ENCODE measurements around the gene RNF7. TPM values are rescaled to one million over a fixed set of nuclear protein-coding genes. Genes with fewer than 3 reads are reported as not detected.
"Not testable (repeated sequence)": the region's sequence is repeated elsewhere in the genome, so short reads cannot be mapped to it uniquely, and the experiment has no call there.

Gene RNF7
- total RNA-seq, 1 donor, result 68.8 TPM

DNA sequence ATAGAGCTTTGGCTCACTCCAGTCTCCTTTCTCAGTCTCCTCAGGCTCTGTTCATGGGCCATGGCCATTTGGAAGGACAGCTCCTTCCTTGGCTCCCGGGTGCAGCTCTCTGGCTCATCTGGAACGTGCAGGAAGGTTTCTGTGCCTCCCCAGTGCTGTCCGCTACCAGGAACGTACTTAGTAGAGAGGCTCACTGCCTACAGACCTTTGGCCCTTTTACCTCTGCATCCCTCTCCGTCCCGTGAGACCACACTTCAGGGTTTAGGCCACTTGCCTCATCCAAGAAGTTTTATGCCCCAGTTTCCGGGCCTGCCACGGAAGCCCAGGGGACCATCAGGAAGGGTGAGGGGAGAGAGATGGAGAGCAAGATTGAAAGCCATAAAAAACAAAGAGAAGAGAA, 46.0 kb downstream of the RNF7 start:
- no peaks in the 10 kb centered on the region for H3K27me3 ChIP-seq (ENCODE audit: insufficient read depth, low read length)
- H3K4me1 ChIP-seq (ENCODE audit: insufficient read depth, low read length), result no peaks in the 10 kb centered on the region
- H3K9me3 ChIP-seq (ENCODE audit: low read depth, low read length), result no peaks in the 10 kb centered on the region
- no peak overlapping the region for H3K4me3 ChIP-seq (ENCODE audit: low read length)

- H3K4me1 ChIP-seq (ENCODE audit: insufficient read depth, low read length), result no peaks in the 10 kb centered on the region
- no peaks in the 10 kb centered on the region for H3K27me3 ChIP-seq (ENCODE audit: insufficient read depth, low read length)
- H3K4me3 ChIP-seq (ENCODE audit: low read length), result no peak overlapping the region
- H3K9me3 ChIP-seq (ENCODE audit: low read depth, low read length), result no peaks in the 10 kb centered on the region
Measured at GRCh38 chr3:141784531-141784930, 46.4 kb downstream of the RNF7 start.

DNA sequence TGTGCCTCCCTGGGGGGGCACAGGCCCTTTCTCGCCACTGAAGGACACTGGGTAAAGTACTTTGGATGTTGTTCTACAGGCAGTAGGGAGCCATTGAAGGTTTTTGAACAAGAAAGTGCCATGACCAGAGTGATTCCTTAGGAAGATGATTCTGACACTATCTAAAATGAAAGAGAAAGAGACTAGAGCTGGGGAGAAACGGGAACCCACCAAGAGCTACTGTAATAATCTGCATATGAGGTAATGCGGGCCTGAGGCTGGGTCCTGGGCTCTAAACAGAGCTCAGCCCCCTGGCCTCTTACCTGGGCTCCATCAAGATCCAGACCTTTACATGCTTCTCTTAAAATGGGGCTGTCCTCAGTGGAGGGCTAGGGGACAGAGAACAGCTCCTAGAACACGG, 50.1 kb downstream of the RNF7 start:
- Histone ChIP-seq H3K4me1 (ENCODE audit: insufficient read depth, low read length) (no peaks in the 10 kb centered on the region), H3K9me3 (ENCODE audit: low read depth, low read length) (no peaks in the 10 kb centered on the region), H3K27me3 (ENCODE audit: insufficient read depth, low read length) (no peaks in the 10 kb centered on the region), H3K4me3 (ENCODE audit: low read length) (no peak overlapping the region)

GRCh38 chr3:141788750-141789149, 50.7 kb downstream of the RNF7 start:
- not testable (repeated sequence) for H3K9me3 ChIP-seq (ENCODE audit: low read depth, low read length); H3K4me1 ChIP-seq (ENCODE audit: insufficient read depth, low read length); H3K4me3 ChIP-seq (ENCODE audit: low read length); H3K27me3 ChIP-seq (ENCODE audit: insufficient read depth, low read length)

DNA sequence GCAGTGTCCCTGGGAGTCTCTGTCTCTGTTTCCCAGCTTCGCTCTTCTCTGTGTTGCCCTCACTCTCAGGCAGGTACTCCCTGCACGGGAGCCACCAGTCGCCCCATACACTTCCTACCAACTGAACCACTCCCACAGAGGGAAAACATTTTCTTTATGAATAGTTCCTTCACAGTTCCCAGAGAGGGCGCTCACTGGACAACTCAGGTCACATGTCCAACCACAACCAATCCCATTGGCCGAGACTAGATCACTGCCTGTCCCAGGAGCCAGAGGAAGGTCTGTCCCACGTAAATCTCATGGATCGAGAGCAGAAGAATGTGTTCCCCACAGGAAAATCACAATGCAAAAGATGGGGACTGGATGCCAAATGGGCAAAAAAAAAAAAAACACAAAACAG, 51.2 kb downstream of the RNF7 start:
- H3K9me3 ChIP-seq (ENCODE audit: low read depth, low read length), result no peaks in the 10 kb centered on the region
- H3K4me1 ChIP-seq (ENCODE audit: insufficient read depth, low read length), result peaks cover 3% of the 10 kb centered on the region
- H3K4me3 ChIP-seq (ENCODE audit: low read length), result no peak overlapping the region
- H3K27me3 ChIP-seq (ENCODE audit: insufficient read depth, low read length), result no peaks in the 10 kb centered on the region

DNA sequence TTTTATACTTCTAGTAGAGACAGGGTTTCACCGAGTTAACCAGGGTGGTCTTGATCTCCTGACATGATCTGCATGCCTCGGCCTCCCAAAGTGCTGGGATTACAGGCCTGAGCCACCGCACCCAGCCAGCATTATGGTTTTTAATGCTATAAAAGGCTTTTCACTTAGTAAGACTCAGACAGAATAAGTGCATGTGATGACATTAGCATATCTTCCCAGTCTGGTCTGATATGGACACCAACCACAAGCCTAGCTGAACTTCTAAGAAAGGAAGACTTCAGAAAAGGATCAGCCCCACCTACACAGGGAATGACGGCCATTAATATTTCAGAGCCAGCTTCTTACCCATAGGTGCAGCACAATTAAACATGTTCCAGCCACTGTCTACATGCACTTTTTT, 52.1 kb downstream of the RNF7 start:
- Histone ChIP-seq H3K9me3 (ENCODE audit: low read depth, low read length) (no peaks in the 10 kb centered on the region), H3K4me3 (ENCODE audit: low read length) (no peak overlapping the region), H3K4me1 (ENCODE audit: insufficient read depth, low read length) (peaks cover 11% of the 10 kb centered on the region), H3K27me3 (ENCODE audit: insufficient read depth, low read length) (no peaks in the 10 kb centered on the region)

GRCh38 chr3:141792495-141792894, 54.4 kb downstream of the RNF7 start:
- Histone ChIP-seq H3K27me3 (ENCODE audit: insufficient read depth, low read length) (no peaks in the 10 kb centered on the region), H3K4me3 (ENCODE audit: low read length) (no peak overlapping the region), H3K9me3 (ENCODE audit: low read depth, low read length) (no peaks in the 10 kb centered on the region), H3K4me1 (ENCODE audit: insufficient read depth, low read length) (peaks cover 35% of the 10 kb centered on the region)

- no peaks in the 10 kb centered on the region for H3K9me3 ChIP-seq (ENCODE audit: low read depth, low read length)
- H3K4me3 ChIP-seq (ENCODE audit: low read length), result no peak overlapping the region
- peaks cover 46% of the 10 kb centered on the region for H3K4me1 ChIP-seq (ENCODE audit: insufficient read depth, low read length)
- H3K27me3 ChIP-seq (ENCODE audit: insufficient read depth, low read length), result no peaks in the 10 kb centered on the region
Measured at GRCh38 chr3:141793476-141794260, 55.6 kb downstream of the RNF7 start.

DNA sequence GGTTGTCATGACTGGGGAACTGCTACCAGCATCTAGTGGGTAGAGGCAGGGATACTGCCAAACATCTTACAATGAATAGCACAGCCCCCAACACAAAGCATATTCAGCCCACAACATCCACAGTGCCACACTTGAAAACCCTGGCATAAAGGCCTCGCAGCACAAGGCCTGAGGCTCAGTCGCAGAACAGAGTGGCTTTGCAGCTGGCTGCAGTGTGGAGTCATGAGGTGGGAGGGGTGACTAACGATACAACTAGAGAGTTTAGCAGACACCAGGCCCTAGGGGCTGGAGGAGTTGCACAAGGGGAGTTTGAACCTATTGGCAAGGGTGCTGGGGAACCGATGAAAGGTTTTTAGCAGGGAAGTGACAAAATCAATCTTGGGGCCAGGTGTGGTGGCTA, 57.2 kb downstream of the RNF7 start:
- Histone ChIP-seq H3K27me3 (ENCODE audit: insufficient read depth, low read length) (no peaks in the 10 kb centered on the region), H3K9me3 (ENCODE audit: low read depth, low read length) (no peaks in the 10 kb centered on the region), H3K4me1 (ENCODE audit: insufficient read depth, low read length) (peaks cover 49% of the 10 kb centered on the region), H3K4me3 (ENCODE audit: low read length) (no peak overlapping the region)

- H3K4me1 ChIP-seq (ENCODE audit: insufficient read depth, low read length), result peaks cover 49% of the 10 kb centered on the region
- no peaks in the 10 kb centered on the region for H3K27me3 ChIP-seq (ENCODE audit: insufficient read depth, low read length)
- H3K4me3 ChIP-seq (ENCODE audit: low read length), result no peak overlapping the region
- H3K9me3 ChIP-seq (ENCODE audit: low read depth, low read length), result no peaks in the 10 kb centered on the region
Measured at GRCh38 chr3:141795741-141796080, 57.6 kb downstream of the RNF7 start.

DNA sequence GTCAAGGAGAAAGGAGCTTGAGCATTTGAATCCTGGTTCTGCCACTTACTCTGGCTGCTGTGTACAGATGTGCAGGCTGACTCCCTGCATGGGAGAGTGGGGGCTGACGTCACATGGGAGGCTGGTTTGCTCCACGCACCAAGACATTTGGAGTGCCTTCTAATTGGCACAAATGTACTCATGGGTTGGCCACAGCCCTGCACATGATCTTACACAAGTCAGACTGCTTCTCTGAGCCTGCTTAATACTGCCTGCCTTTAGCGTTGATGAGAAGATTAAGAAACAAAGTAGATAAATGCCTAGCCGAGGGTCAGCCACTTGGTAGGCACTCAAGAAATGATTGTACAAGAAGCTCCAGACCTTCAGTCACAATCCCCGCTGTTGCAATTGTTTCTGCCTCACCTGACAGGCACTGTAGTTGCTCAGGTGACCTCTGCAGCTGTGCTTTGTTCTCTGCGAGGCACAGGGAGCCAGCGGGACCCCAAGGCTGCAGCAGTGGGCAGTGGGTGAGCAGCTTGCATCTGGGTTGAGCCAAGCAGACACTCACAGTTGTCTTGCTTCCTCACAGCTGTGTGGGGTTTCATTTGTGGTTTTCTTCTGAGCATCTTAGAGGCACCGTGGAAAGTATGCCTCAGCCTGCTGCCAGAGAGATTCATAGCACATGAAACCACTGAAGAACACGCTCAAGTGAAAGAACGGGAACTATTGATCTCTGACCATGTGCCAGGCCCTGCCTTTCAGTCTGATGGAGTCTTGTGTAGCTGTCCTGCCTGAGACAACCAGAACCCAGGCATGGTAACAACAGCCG, 58.2 kb downstream of the RNF7 start:
- no peaks in the 10 kb centered on the region for H3K9me3 ChIP-seq (ENCODE audit: low read depth, low read length)
- H3K4me3 ChIP-seq (ENCODE audit: low read length), result no peak overlapping the region
- no peaks in the 10 kb centered on the region for H3K27me3 ChIP-seq (ENCODE audit: insufficient read depth, low read length)
- H3K4me1 ChIP-seq (ENCODE audit: insufficient read depth, low read length), result peaks cover 49% of the 10 kb centered on the region

Other genes with a start within 250 kb of the RNF7 start
- gene GRK7, start 25.1 kb downstream of the RNF7 start, total RNA-seq, result 0.10 TPM
- 16.8 TPM for gene ATP1B3, start 138.3 kb downstream of the RNF7 start, total RNA-seq